ENCODE results near the gene ATP13A3.

ATP13A3 gene

GRCh38 chr3:194450341-194450740 lies 36.5 kb downstream of the ATP13A3 start:
- Histone ChIP-seq H2BK5ac (ENCODE audit: low read length) (no peak overlapping the region), H3K4ac (ENCODE audit: low read depth, low read length) (no peak overlapping the region), H2BK15ac (replicated peaks; ENCODE audit: low read depth) (no peak overlapping the region), H3K18ac (ENCODE audit: low read length) (no peak overlapping the region), H3K27me3 (ENCODE audit: insufficient read depth, low read length, poor library complexity) (no peaks in the 10 kb centered on the region), H3K27ac (ENCODE audit: low read depth, low read length) (no peak overlapping the region), H3K4me1 (ENCODE audit: control insufficient read depth, low read depth, low read length) (no peaks in the 10 kb centered on the region), H3K36me3 (ENCODE audit: control insufficient read depth, insufficient read depth, low read length) (peaks cover 3% of the 10 kb centered on the region), H4K5ac (ENCODE audit: low read length) (no peak overlapping the region), H3K79me2 (ENCODE audit: control insufficient read depth, insufficient read depth, low read length) (no peaks in the 10 kb centered on the region), H2BK120ac (ENCODE audit: low read depth, low read length) (no peak overlapping the region), H3K9ac (ENCODE audit: low read length) (no peak overlapping the region), H3K23ac (ENCODE audit: low read length) (no peak overlapping the region), H3K79me1 (ENCODE audit: low read length) (no peaks in the 10 kb centered on the region), H3K56ac (ENCODE audit: low read length) (no peak overlapping the region), H2AK5ac (ENCODE audit: low read length) (no peak overlapping the region), H3K4me3 (ENCODE audit: low read length) (no peak overlapping the region), H3K4me2 (ENCODE audit: low read length) (no peak overlapping the region), H4K8ac (ENCODE audit: low read depth, low read length) (no peak overlapping the region)
- WGBS (ENCODE audit: extremely low coverage, insufficient coverage, low lambda C conversion rate), result no CpG with 5 or more reads among the region's 5 CpGs
- DNase-seq, result no peak

- H3K23ac ChIP-seq (ENCODE audit: low read length), result no peak overlapping the region
- no peak overlapping the region for H3K4ac ChIP-seq (ENCODE audit: low read depth, low read length)
- no peak overlapping the region for H2BK15ac ChIP-seq (replicated peaks; ENCODE audit: low read depth)
- H3K18ac ChIP-seq (ENCODE audit: low read length), result no peak overlapping the region
- H2BK5ac ChIP-seq (ENCODE audit: low read length), result no peak overlapping the region
- H2BK120ac ChIP-seq (ENCODE audit: low read depth, low read length), result no peak overlapping the region
- H3K4me2 ChIP-seq (ENCODE audit: low read length), result no peak overlapping the region
- peaks cover 3% of the 10 kb centered on the region for H3K36me3 ChIP-seq (ENCODE audit: control insufficient read depth, insufficient read depth, low read length)
- H3K56ac ChIP-seq (ENCODE audit: low read length), result no peak overlapping the region
- no peak overlapping the region for H2AK5ac ChIP-seq (ENCODE audit: low read length)
- no peaks in the 10 kb centered on the region for H3K79me2 ChIP-seq (ENCODE audit: control insufficient read depth, insufficient read depth, low read length)
- no peak overlapping the region for H3K4me3 ChIP-seq (ENCODE audit: low read length)
- no peak overlapping the region for H4K5ac ChIP-seq (ENCODE audit: low read length)
- H3K79me1 ChIP-seq (ENCODE audit: low read length), result no peaks in the 10 kb centered on the region
- H3K4me1 ChIP-seq (ENCODE audit: control insufficient read depth, low read depth, low read length), result no peaks in the 10 kb centered on the region
- no peak overlapping the region for H3K9ac ChIP-seq (ENCODE audit: low read length)
- WGBS (ENCODE audit: extremely low coverage, insufficient coverage, low lambda C conversion rate), result no CpG with 5 or more reads among the region's 3 CpGs
- no peak for DNase-seq
- H3K27me3 ChIP-seq (ENCODE audit: insufficient read depth, low read length, poor library complexity), result no peaks in the 10 kb centered on the region
- no peak overlapping the region for H4K8ac ChIP-seq (ENCODE audit: low read depth, low read length)
- H3K27ac ChIP-seq (ENCODE audit: low read depth, low read length), result no peak overlapping the region
These were observed 36.9 kb downstream of the ATP13A3 start for GRCh38 chr3:194449913-194450312.

- H3K4me1 ChIP-seq (ENCODE audit: control insufficient read depth, low read depth, low read length), result no peaks in the 10 kb centered on the region
- no peak overlapping the region for H2BK15ac ChIP-seq (replicated peaks; ENCODE audit: low read depth)
- no peaks in the 10 kb centered on the region for H3K79me2 ChIP-seq (ENCODE audit: control insufficient read depth, insufficient read depth, low read length)
- no peaks in the 10 kb centered on the region for H3K27me3 ChIP-seq (ENCODE audit: insufficient read depth, low read length, poor library complexity)
- H2BK120ac ChIP-seq (ENCODE audit: low read depth, low read length), result no peak overlapping the region
- H4K8ac ChIP-seq (ENCODE audit: low read depth, low read length), result no peak overlapping the region
- H3K4ac ChIP-seq (ENCODE audit: low read depth, low read length), result no peak overlapping the region
- no peak overlapping the region for H4K5ac ChIP-seq (ENCODE audit: low read length)
- no peak overlapping the region for H3K4me2 ChIP-seq (ENCODE audit: low read length)
- H3K79me1 ChIP-seq (ENCODE audit: low read length), result no peaks in the 10 kb centered on the region
- H2AK5ac ChIP-seq (ENCODE audit: low read length), result no peak overlapping the region
- no peak overlapping the region for H2BK5ac ChIP-seq (ENCODE audit: low read length)
- H3K56ac ChIP-seq (ENCODE audit: low read length), result no peak overlapping the region
- H3K36me3 ChIP-seq (ENCODE audit: control insufficient read depth, insufficient read depth, low read length), result peaks cover 2% of the 10 kb centered on the region
- H3K27ac ChIP-seq (ENCODE audit: low read depth, low read length), result no peak overlapping the region
- WGBS (ENCODE audit: extremely low coverage, insufficient coverage, low lambda C conversion rate), result no CpG with 5 or more reads among the region's 1 CpG
- H3K4me3 ChIP-seq (ENCODE audit: low read length), result no peak overlapping the region
- DNase-seq, result no peak
- H3K18ac ChIP-seq (ENCODE audit: low read length), result no peak overlapping the region
- H3K23ac ChIP-seq (ENCODE audit: low read length), result no peak overlapping the region
- no peak overlapping the region for H3K9ac ChIP-seq (ENCODE audit: low read length)
These were observed 39.1 kb downstream of the ATP13A3 start for GRCh38 chr3:194447657-194448056.

- Histone ChIP-seq H3K36me3 (ENCODE audit: control insufficient read depth, insufficient read depth, low read length) (peaks cover 2% of the 10 kb centered on the region), H3K27ac (ENCODE audit: low read depth, low read length) (no peak overlapping the region), H2AK5ac (ENCODE audit: low read length) (no peak overlapping the region), H3K4me2 (ENCODE audit: low read length) (no peak overlapping the region), H2BK5ac (ENCODE audit: low read length) (no peak overlapping the region), H3K18ac (ENCODE audit: low read length) (no peak overlapping the region), H3K56ac (ENCODE audit: low read length) (no peak overlapping the region), H3K9ac (ENCODE audit: low read length) (no peak overlapping the region), H4K5ac (ENCODE audit: low read length) (no peak overlapping the region), H3K27me3 (ENCODE audit: insufficient read depth, low read length, poor library complexity) (no peaks in the 10 kb centered on the region), H3K4ac (ENCODE audit: low read depth, low read length) (no peak overlapping the region), H4K8ac (ENCODE audit: low read depth, low read length) (no peak overlapping the region), H3K4me3 (ENCODE audit: low read length) (no peak overlapping the region), H3K79me2 (ENCODE audit: control insufficient read depth, insufficient read depth, low read length) (no peaks in the 10 kb centered on the region), H3K79me1 (ENCODE audit: low read length) (no peaks in the 10 kb centered on the region), H3K23ac (ENCODE audit: low read length) (no peak overlapping the region), H2BK120ac (ENCODE audit: low read depth, low read length) (no peak overlapping the region), H2BK15ac (replicated peaks; ENCODE audit: low read depth) (no peak overlapping the region), H3K4me1 (ENCODE audit: control insufficient read depth, low read depth, low read length) (no peaks in the 10 kb centered on the region)
- WGBS (ENCODE audit: extremely low coverage, insufficient coverage, low lambda C conversion rate), result no CpG with 5 or more reads among the region's 6 CpGs
- DNase-seq, result no peak
These were observed 39.6 kb downstream of the ATP13A3 start for GRCh38 chr3:194447161-194447560.

GRCh38 chr3:194446754-194447153 lies 40.0 kb downstream of the ATP13A3 start:
- Histone ChIP-seq H2BK5ac (ENCODE audit: low read length) (no peak overlapping the region), H3K9ac (ENCODE audit: low read length) (no peak overlapping the region), H4K5ac (ENCODE audit: low read length) (no peak overlapping the region), H3K56ac (ENCODE audit: low read length) (no peak overlapping the region), H3K79me2 (ENCODE audit: control insufficient read depth, insufficient read depth, low read length) (no peaks in the 10 kb centered on the region), H3K27ac (ENCODE audit: low read depth, low read length) (no peak overlapping the region), H2BK120ac (ENCODE audit: low read depth, low read length) (no peak overlapping the region), H2BK15ac (replicated peaks; ENCODE audit: low read depth) (no peak overlapping the region), H3K79me1 (ENCODE audit: low read length) (no peaks in the 10 kb centered on the region), H3K27me3 (ENCODE audit: insufficient read depth, low read length, poor library complexity) (no peaks in the 10 kb centered on the region), H3K36me3 (ENCODE audit: control insufficient read depth, insufficient read depth, low read length) (peaks cover 2% of the 10 kb centered on the region), H3K18ac (ENCODE audit: low read length) (no peak overlapping the region), H2AK5ac (ENCODE audit: low read length) (no peak overlapping the region), H3K4ac (ENCODE audit: low read depth, low read length) (no peak overlapping the region), H3K4me2 (ENCODE audit: low read length) (no peak overlapping the region), H3K23ac (ENCODE audit: low read length) (no peak overlapping the region), H4K8ac (ENCODE audit: low read depth, low read length) (no peak overlapping the region), H3K4me1 (ENCODE audit: control insufficient read depth, low read depth, low read length) (no peaks in the 10 kb centered on the region), H3K4me3 (ENCODE audit: low read length) (no peak overlapping the region)
- DNase-seq, result no peak
- WGBS (ENCODE audit: extremely low coverage, insufficient coverage, low lambda C conversion rate), result no CpG with 5 or more reads among the region's 4 CpGs

GRCh38 chr3:194446172-194446571 lies 40.6 kb downstream of the ATP13A3 start:
- Histone ChIP-seq H3K79me2 (ENCODE audit: control insufficient read depth, insufficient read depth, low read length) (no peaks in the 10 kb centered on the region), H2AK5ac (ENCODE audit: low read length) (no peak overlapping the region), H4K5ac (ENCODE audit: low read length) (no peak overlapping the region), H3K79me1 (ENCODE audit: low read length) (no peaks in the 10 kb centered on the region), H2BK120ac (ENCODE audit: low read depth, low read length) (no peak overlapping the region), H2BK5ac (ENCODE audit: low read length) (no peak overlapping the region), H3K27ac (ENCODE audit: low read depth, low read length) (no peak overlapping the region), H4K8ac (ENCODE audit: low read depth, low read length) (no peak overlapping the region), H2BK15ac (replicated peaks; ENCODE audit: low read depth) (no peak overlapping the region), H3K4me2 (ENCODE audit: low read length) (no peak overlapping the region), H3K56ac (ENCODE audit: low read length) (no peak overlapping the region), H3K4me3 (ENCODE audit: low read length) (no peak overlapping the region), H3K9ac (ENCODE audit: low read length) (no peak overlapping the region), H3K27me3 (ENCODE audit: insufficient read depth, low read length, poor library complexity) (no peaks in the 10 kb centered on the region), H3K4ac (ENCODE audit: low read depth, low read length) (no peak overlapping the region), H3K36me3 (ENCODE audit: control insufficient read depth, insufficient read depth, low read length) (peaks cover 2% of the 10 kb centered on the region), H3K23ac (ENCODE audit: low read length) (no peak overlapping the region), H3K18ac (ENCODE audit: low read length) (no peak overlapping the region), H3K4me1 (ENCODE audit: control insufficient read depth, low read depth, low read length) (no peaks in the 10 kb centered on the region)
- WGBS (ENCODE audit: extremely low coverage, insufficient coverage, low lambda C conversion rate), result no CpG with 5 or more reads among the region's 13 CpGs
- no peak for DNase-seq

Data from mesendoderm (in vitro differentiated cells).